DOHH2 (cell line): Measurements from ENCODE around the gene LAMC3.

ENCODE experiments used
- H3F3A ChIP-seq: fragments of 200-600 bp; sonication (generic), shearing (Covaris generic); 2 replicates; pipeline ENCODE4 v1.6.0; 2016; ENCODE audit warnings: antibody characterized with exemption, mild to moderate bottlenecking; ENCODE audit not compliant: control insufficient read depth, insufficient read depth
- H3K27ac ChIP-seq: fragments of 200-600 bp; sonication (generic); 2 replicates; pipeline ENCODE4 v1.5.1; 2014; ENCODE audit warnings: low read depth, mild to moderate bottlenecking, low read length, moderate library complexity
- H3K27me3 ChIP-seq: fragments of 200-600 bp; sonication (generic); 2 replicates; pipeline ENCODE4 v1.6.1; 2014; ENCODE audit warnings: mild to moderate bottlenecking, low read length, mixed read lengths; ENCODE audit not compliant: control insufficient read depth
- H3K36me3 ChIP-seq: fragments of 200-600 bp; sonication (generic); 2 replicates; pipeline ENCODE4 v1.6.1; 2014; ENCODE audit warnings: mild to moderate bottlenecking, low read length, moderate library complexity, mixed read lengths; ENCODE audit not compliant: control insufficient read depth
- H3K4me1 ChIP-seq: fragments of 200-600 bp; sonication (generic); 2 replicates; pipeline ENCODE4 v1.6.1; 2014; ENCODE audit warnings: mild to moderate bottlenecking, low read length, mixed read lengths; ENCODE audit not compliant: control insufficient read depth
- H3K4me2 ChIP-seq: fragments of 200-600 bp; sonication (generic); 2 replicates; pipeline ENCODE4 v1.6.0; 2014; ENCODE audit warnings: mild to moderate bottlenecking, low read length, moderate library complexity
- H3K4me3 ChIP-seq: fragments of 200-600 bp; sonication (generic); 2 replicates; pipeline ENCODE4 v1.5.1; 2014; ENCODE audit warnings: mild to moderate bottlenecking, low read length, mixed read lengths
- H3K79me2 ChIP-seq: fragments of 200-600 bp; sonication (generic); 2 replicates; pipeline ENCODE4 v1.6.1; 2014; ENCODE audit warnings: mild to moderate bottlenecking, low read length, mixed read lengths; ENCODE audit not compliant: control insufficient read depth
- H3K9me2 ChIP-seq: fragments of 200-600 bp; sonication (generic); replicated peaks from 2 replicates; pipeline ENCODE4 v1.6.1; 2014; ENCODE audit warnings: mild to moderate bottlenecking, low read length, mixed read lengths; ENCODE audit not compliant: control insufficient read depth
- H3K9me3 ChIP-seq: fragments of 200-600 bp; sonication (generic); 2 replicates; pipeline ENCODE4 v1.6.1; 2014; ENCODE audit warnings: antibody characterized with exemption, low read length, mixed read lengths; ENCODE audit not compliant: control insufficient read depth, insufficient read depth
- H4K20me1 ChIP-seq: fragments of 200-600 bp; sonication (generic); 2 replicates; pipeline ENCODE4 v1.6.0; 2014; ENCODE audit warnings: low read depth, mild to moderate bottlenecking, antibody characterized with exemption, low read length, moderate library complexity; ENCODE audit not compliant: control insufficient read depth, insufficient read depth
- CTCF ChIP-seq: fragments of 200-600 bp; sonication (generic); IDR thresholded peaks from one replicate; pipeline ENCODE4 v1.5.1; 2014; ENCODE audit warnings: antibody characterized with exemption, mild to moderate bottlenecking, low read depth, low read length; ENCODE audit not compliant: poor library complexity, severe bottlenecking
- EZH2phosphoT487 ChIP-seq: fragments of 200-600 bp; sonication (generic); IDR thresholded peaks from 2 replicates; pipeline ENCODE4 v1.6.1; 2017; ENCODE audit warnings: borderline replicate concordance, mild to moderate bottlenecking, antibody characterized with exemption, low read length, moderate library complexity, mixed read lengths

Gene LAMC3

GRCh38 chr9:131025953-131026858 lies 17.2 kb downstream of the LAMC3 start:
- Histone ChIP-seq H3K4me2 (no peak overlapping the region), H3K4me3 (no peak overlapping the region), H3K27me3 (peaks cover 7% of the 10 kb centered on the region; the same call in 1 of the 2 replicates), H3K27ac (no peak overlapping the region), H3F3A (no peaks in the 10 kb centered on the region), H3K36me3 (no peaks in the 10 kb centered on the region), H3K9me2 (no peaks in the 10 kb centered on the region), H3K9me3 (no peaks in the 10 kb centered on the region), H3K4me1 (no peaks in the 10 kb centered on the region), H3K79me2 (no peaks in the 10 kb centered on the region), H4K20me1 (no peaks in the 10 kb centered on the region)
- no peak for TF ChIP-seq CTCF
- no peak for TF ChIP-seq EZH2phosphoT487

- Histone ChIP-seq H3K9me2 (no peaks in the 10 kb centered on the region), H3K9me3 (no peaks in the 10 kb centered on the region), H3K79me2 (no peaks in the 10 kb centered on the region), H3K27me3 (peaks cover 2% of the 10 kb centered on the region; the same call in 1 of the 2 replicates), H4K20me1 (no peaks in the 10 kb centered on the region), H3K4me1 (no peaks in the 10 kb centered on the region), H3K27ac (no peak overlapping the region), H3K4me3 (no peak overlapping the region), H3K36me3 (no peaks in the 10 kb centered on the region), H3K4me2 (no peak overlapping the region), H3F3A (no peaks in the 10 kb centered on the region)
- TF ChIP-seq CTCF (no peak), EZH2phosphoT487 (no peak)
Measured at GRCh38 chr9:131027048-131027871, 18.3 kb downstream of the LAMC3 start.

- no peaks in the 10 kb centered on the region for H3K9me2 ChIP-seq
- H3K36me3 ChIP-seq, result no peaks in the 10 kb centered on the region
- H3K27me3 ChIP-seq, result peaks cover 2% of the 10 kb centered on the region; the same call in 1 of the 2 replicates
- no peaks in the 10 kb centered on the region for H3K4me1 ChIP-seq
- no peaks in the 10 kb centered on the region for H3F3A ChIP-seq
- no peaks in the 10 kb centered on the region for H4K20me1 ChIP-seq
- H3K4me2 ChIP-seq, result no peak overlapping the region
- H3K27ac ChIP-seq, result no peak overlapping the region
- no peak overlapping the region for H3K4me3 ChIP-seq
- no peaks in the 10 kb centered on the region for H3K9me3 ChIP-seq
- TF ChIP-seq EZH2phosphoT487, result no peak
- no peak for TF ChIP-seq CTCF
- no peaks in the 10 kb centered on the region for H3K79me2 ChIP-seq
Measured at GRCh38 chr9:131027872-131028179, 18.9 kb downstream of the LAMC3 start.
